ENCODE measurements around the gene PLIN4. TPM values are rescaled to one million over a fixed set of nuclear protein-coding genes. Genes with fewer than 3 reads are reported as not detected.
A peak's percentile ranks its signal among the peaks of the same experiment; 100 is the strongest.

The PLIN4 gene
- total RNA-seq, 2 experiments from 2014 or later: 0.05 TPM; not detected in 1

GRCh38 chr19:4455719-4456475 is 62.4 kb downstream of the PLIN4 start:
- no peaks in the 10 kb centered on the region for H3K9me3 Mint-ChIP-seq
- H3K27me3 Mint-ChIP-seq: no peaks in the 10 kb centered on the region
- ChIA-PET CTCF (interaction anchor here (0.6 to 1.2 kb wide), 3 partner anchors 15 to 75 kb away, joined by 3 to 4 read pairs (median 3); no protein-coding TSS in a partner anchor), POLR2A (interaction anchor here (1.2 to 4.3 kb wide), 3 partner anchors 10 to 15 kb away, joined by 3 to 17 read pairs (median 10); no protein-coding TSS in a partner anchor)
- H3K4me1 Mint-ChIP-seq (ENCODE audit: low read depth): peaks cover 19% of the 10 kb centered on the region
- H3K36me3 Mint-ChIP-seq (ENCODE audit: low read depth): no peaks in the 10 kb centered on the region
- no peak for TF ChIP-seq CTCF (IDR thresholded peaks at IDR 0.05)
- peak overlapping the region; percentile 84 for H3K27ac Mint-ChIP-seq
- H3K4me3 Mint-ChIP-seq: peak overlapping the region; percentile 87
- DNase-seq: no peak
- no peak for ATAC-seq
- intact Hi-C loops (cut with micrococcal nuclease): no loop called here

GRCh38 chr19:4454747-4455718 is 63.3 kb downstream of the PLIN4 start:
- no peak overlapping the region for H3K27ac Mint-ChIP-seq
- no peak overlapping the region for H3K4me3 Mint-ChIP-seq
- ATAC-seq (no peak), DNase-seq (no peak)
- H3K36me3 Mint-ChIP-seq (ENCODE audit: low read depth): peaks cover 3% of the 10 kb centered on the region
- H3K4me1 Mint-ChIP-seq (ENCODE audit: low read depth): peaks cover 19% of the 10 kb centered on the region
- TF ChIP-seq CTCF (IDR thresholded peaks at IDR 0.05): no peak
- ChIA-PET CTCF (no interaction called here), POLR2A (interaction anchor here (1.1 to 4.3 kb wide), 5 partner anchors 9 to 51 kb away, joined by 3 to 17 read pairs (median 4); no protein-coding TSS in a partner anchor)
- intact Hi-C loops (cut with micrococcal nuclease): no loop called here
- no peaks in the 10 kb centered on the region for H3K9me3 Mint-ChIP-seq
- no peaks in the 10 kb centered on the region for H3K27me3 Mint-ChIP-seq

GRCh38 chr19:4453232-4454179 is 64.8 kb downstream of the PLIN4 start:
- Mint-ChIP-seq H3K4me3 (no peak overlapping the region), H3K9me3 (no peaks in the 10 kb centered on the region), H3K36me3 (ENCODE audit: low read depth) (peaks cover 10% of the 10 kb centered on the region), H3K27me3 (no peaks in the 10 kb centered on the region), H3K4me1 (ENCODE audit: low read depth) (peaks cover 19% of the 10 kb centered on the region), H3K27ac (no peak overlapping the region)
- intact Hi-C loops (cut with micrococcal nuclease): no loop called here
- ChIA-PET CTCF (no interaction called here), POLR2A (interaction anchor here (1.0 to 4.3 kb wide), 4 partner anchors 7 to 49 kb away, joined by 3 to 17 read pairs (median 4); no protein-coding TSS in a partner anchor)
- no peak for TF ChIP-seq CTCF (IDR thresholded peaks at IDR 0.05)
- DNase-seq: no peak
- ATAC-seq: no peak

GRCh38 chr19:4452230-4452990 is 65.9 kb downstream of the PLIN4 start:
- no peak for ATAC-seq

More at GRCh38 chr19:4452230-4452990, 65.9 kb downstream of the PLIN4 start:
- no peaks in the 10 kb centered on the region for H3K27me3 Mint-ChIP-seq
- no peak overlapping the region for H3K4me3 Mint-ChIP-seq
- H3K36me3 Mint-ChIP-seq (ENCODE audit: low read depth): peaks cover 10% of the 10 kb centered on the region
- no peak for DNase-seq
- intact Hi-C loops (cut with micrococcal nuclease): no loop called here
- H3K27ac Mint-ChIP-seq: no peak overlapping the region
- no peak for TF ChIP-seq CTCF (IDR thresholded peaks at IDR 0.05)
- ChIA-PET POLR2A (interaction anchor here (0.6 to 1.1 kb wide), 3 partner anchors 9 to 313 kb away, joined by 3 to 8 read pairs (median 3); no protein-coding TSS in a partner anchor), CTCF (no interaction called here)
- H3K9me3 Mint-ChIP-seq: no peaks in the 10 kb centered on the region
- peaks cover 16% of the 10 kb centered on the region for H3K4me1 Mint-ChIP-seq (ENCODE audit: low read depth)
